CD4-positive, alpha-beta T cell treated with Interleukin-21 for 1 hour (primary cell): Measurements from ENCODE around the gene NOTCH1.

Experiments
- DNase-seq: peaks from one replicate; pipeline ENCODE4 v3.0.0-alpha.2; 2020

The NOTCH1 gene

GRCh38 chr9:136457326-136457725 lies 88.5 kb downstream of the NOTCH1 start:
- DNase-seq = no peak

GRCh38 chr9:136456258-136456657 lies 89.6 kb downstream of the NOTCH1 start:
- DNase-seq = no peak

GRCh38 chr9:136455043-136456002 lies 90.5 kb downstream of the NOTCH1 start:
- DNase-seq = no peak

GRCh38 chr9:136454026-136454796 lies 91.6 kb downstream of the NOTCH1 start:
- DNase-seq = no peak

- no peak for DNase-seq
These were observed 92.5 kb downstream of the NOTCH1 start for GRCh38 chr9:136453326-136453725.

- DNase-seq = no peak
These were observed 94.5 kb downstream of the NOTCH1 start for GRCh38 chr9:136451221-136451877.

GRCh38 chr9:136448655-136449054 lies 97.2 kb downstream of the NOTCH1 start:
- no peak for DNase-seq

GRCh38 chr9:136447173-136447778 lies 98.6 kb downstream of the NOTCH1 start:
- no peak for DNase-seq

- DNase-seq = no peak
These were observed 100.0 kb downstream of the NOTCH1 start for GRCh38 chr9:136445799-136446198.
